Lung (tissue), 12 donors: ENCODE data around the gene SOX18. TPM values are rescaled to one million over a fixed set of nuclear protein-coding genes. Genes with fewer than 3 reads are reported as not detected.

Source experiments
- ATAC-seq: fragments of 200-7000 bp; cut with Tn5 transposase; one replicate; pipeline ENCODE4 v1.9.1; 2020; ENCODE audit warnings: moderate number of reproducible peaks; ENCODE audit not compliant: insufficient read depth, low FRiP score
- DNase-seq, 3 donors: peaks; one replicate each; pipeline ENCODE4 v3.0.0-alpha.2; 2013 to 2017
- H3K27ac ChIP-seq, 2 donors: one replicate each; pipeline ENCODE4 v1.5.1; 2013; ENCODE audit warnings: mild to moderate bottlenecking in 2 of 2, moderate library complexity in 2 of 2, control low read depth in 1 of 2, inconsistent platforms in 1 of 2, low read depth in 1 of 2, low read length in 1 of 2
- H3K27me3 ChIP-seq, 3 donors: one replicate each; pipeline ENCODE4 v1.5.1; 2013; ENCODE audit warnings: low read length in 2 of 3; ENCODE audit not compliant: control insufficient read depth in 3 of 3, insufficient read depth in 3 of 3
- H3K36me3 ChIP-seq, 4 donors: one replicate each; pipeline ENCODE4 v1.5.1; 2013; ENCODE audit warnings: low read length in 4 of 4, mild to moderate bottlenecking in 1 of 4, moderate library complexity in 1 of 4; ENCODE audit not compliant: control insufficient read depth in 4 of 4, insufficient read depth in 4 of 4
- H3K4me1 ChIP-seq, 5 donors: one replicate each; pipeline ENCODE4 v1.5.1; 2013; ENCODE audit warnings: low read length in 5 of 5, mild to moderate bottlenecking in 2 of 5, moderate library complexity in 1 of 5; ENCODE audit not compliant: control insufficient read depth in 5 of 5, insufficient read depth in 5 of 5
- H3K4me3 ChIP-seq: one replicate; pipeline ENCODE4 v1.5.1; 2013; ENCODE audit warnings: mild to moderate bottlenecking, control low read depth, moderate library complexity
- H3K9ac ChIP-seq, 2 donors: one replicate each; pipeline ENCODE4 v1.5.1; 2013; ENCODE audit warnings: low read length in 2 of 2, control low read depth in 1 of 2; ENCODE audit not compliant: insufficient read depth in 1 of 2
- H3K9me3 ChIP-seq, 4 donors: one replicate each; pipeline ENCODE4 v1.5.1; 2013; ENCODE audit warnings: low read length in 3 of 4, mild to moderate bottlenecking in 1 of 4, moderate library complexity in 1 of 4; ENCODE audit not compliant: control insufficient read depth in 4 of 4, insufficient read depth in 3 of 4
- CTCF ChIP-seq: IDR thresholded peaks from 2 replicates; pipeline ENCODE4 v1.5.1; 2012; ENCODE audit warnings: mild to moderate bottlenecking; ENCODE audit errors: control extremely low read depth, extremely low read depth
- WGBS, 2 donors: extraction: QIAGEN DNeasy Blood & Tissue Kit; methylation state at CpG; one replicate each; pipeline ENCODE4 v1.1.7; 2013; 5-methylcytosine and 5-hydroxymethylcytosine counted together
- polyA plus RNA-seq, 2 donors: library from polyadenylated mRNA; stranded (reverse); fragments of 200-250 nt; gene quantifications; one replicate each; pipeline ENCODE4 v1.2.1, GENCODE V29; 2013
- total RNA-seq, 2 donors: library from RNA; depleted of rRNA in 1 of 2; stranded (reverse); fragments of >200 nt in 1 of 2; gene quantifications; one replicate each; pipeline ENCODE4 v1.2.1, GENCODE V29; 2014 to 2021
- donor health status: control.
- donor health status: control.
- donor health status: Bipolar disorder and iron deficiency.
- donor health status: healthy.
- donor health status: DM: yes; HTN: yes; CAD: no.

SOX18 gene
- total and polyA plus RNA-seq, 4 donors = 12.1 to 52.2 (median 29.3) TPM

- H3K9me3 ChIP-seq = no peaks in the 10 kb centered on the region
- DNase-seq (peak in 1 of 3 donors; percentile 50), ATAC-seq (no peak)
- H3K27me3 ChIP-seq = peaks cover 0 to 56% (median 24%) of the 10 kb centered on the region in 3 donors
- no peak for TF ChIP-seq CTCF
- peaks cover 0 to 3% (median under 1%) of the 10 kb centered on the region in 4 donors for H3K36me3 ChIP-seq
- H3K4me3 ChIP-seq = peak overlapping the region; percentile 28
- 1 to 2% methylated on average over 44 to 55 of the region's 55 CpGs for WGBS, 2 donors
- H3K4me1 ChIP-seq = peaks cover 0 to 27% (median 13%) of the 10 kb centered on the region in 5 donors
- no peak overlapping the region for H3K9ac ChIP-seq
- H3K27ac ChIP-seq = peak overlapping the region; percentile 62 to 68
Observed at GRCh38 chr20:64042054-64042781, 7.2 kb downstream of the SOX18 start.

- ATAC-seq (no peak), DNase-seq (no peak)
- WGBS, 2 donors = 11% methylated on average over 11 of the region's 11 CpGs
- no peak overlapping the region for H3K9ac ChIP-seq
- peaks cover 0 to 52% (median 27%) of the 10 kb centered on the region in 3 donors for H3K27me3 ChIP-seq
- H3K9me3 ChIP-seq = no peaks in the 10 kb centered on the region
- H3K4me1 ChIP-seq = peaks cover 0 to 27% (median 13%) of the 10 kb centered on the region in 5 donors
- H3K4me3 ChIP-seq = no peak overlapping the region
- H3K36me3 ChIP-seq = peaks cover 0 to 1% (median 0%) of the 10 kb centered on the region in 4 donors
- peak overlapping the region; percentile 62 to 68 for H3K27ac ChIP-seq
- no peak for TF ChIP-seq CTCF
Observed at GRCh38 chr20:64041781-64042053, 7.7 kb downstream of the SOX18 start.

DNA sequence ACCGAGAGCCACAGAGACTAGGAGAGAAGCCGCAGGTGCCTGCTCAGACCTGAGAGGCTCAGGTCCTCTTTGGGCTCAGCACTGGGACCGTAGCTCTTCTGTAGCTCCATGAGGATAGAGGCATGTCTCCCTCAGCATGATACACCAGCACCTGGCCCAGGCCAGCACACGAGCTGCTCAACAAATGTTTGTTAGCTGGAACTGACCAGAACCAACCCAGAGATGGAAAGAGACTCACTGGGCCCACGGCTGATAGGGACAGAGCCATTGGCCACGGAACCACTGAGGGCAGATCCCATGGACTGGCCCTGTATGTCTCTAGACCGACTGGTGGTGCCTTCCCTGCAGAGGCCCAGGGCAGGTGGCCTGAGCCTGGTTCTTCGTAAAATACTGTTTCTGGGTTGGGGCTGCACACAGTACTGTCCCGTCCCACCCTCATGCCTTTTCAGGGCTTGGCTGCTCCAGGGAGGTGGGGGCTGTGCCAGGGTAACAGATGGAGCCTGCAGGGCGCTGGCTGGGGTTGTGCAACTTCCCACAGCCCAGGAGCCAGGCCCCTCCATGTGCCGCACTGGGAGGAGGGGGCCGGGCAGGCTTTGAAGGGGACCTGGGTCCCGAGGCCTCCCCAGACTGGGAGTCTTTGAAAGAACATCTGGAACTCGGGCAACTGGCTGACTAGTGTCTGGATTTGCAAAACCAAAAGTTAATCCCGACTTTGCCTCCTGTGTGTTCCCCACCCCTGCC, 8.2 kb downstream of the SOX18 start:
- H3K9me3 ChIP-seq = no peaks in the 10 kb centered on the region
- peaks cover 0 to 48% (median 28%) of the 10 kb centered on the region in 3 donors for H3K27me3 ChIP-seq
- WGBS, 2 donors = 33 to 42% methylated on average over 15 of the region's 15 CpGs
- no peak for TF ChIP-seq CTCF
- ATAC-seq (no peak), DNase-seq (no peak)
- H3K4me1 ChIP-seq = peaks cover 0 to 27% (median 13%) of the 10 kb centered on the region in 5 donors
- peak overlapping the region in 1 of 2 donors; percentile 48 for H3K27ac ChIP-seq
- H3K36me3 ChIP-seq = no peaks in the 10 kb centered on the region
- no peak overlapping the region for H3K4me3 ChIP-seq
- no peak overlapping the region for H3K9ac ChIP-seq
